HCT116 (cell line): ENCODE measurements around the gene LRIG3. TPM values are rescaled to one million over a fixed set of nuclear protein-coding genes. Genes with fewer than 3 reads are reported as not detected.

Experiments used
- ATAC-seq: fragments of 200-7000 bp; cut with Tn5 transposase; 2 replicates; pipeline ENCODE4 v1.9.1; 2020; ENCODE audit warnings: mild to moderate bottlenecking, moderate library complexity
- BruUV-seq: library from RNA; stranded (reverse); fragments of 400-500 nt; replicated peaks from 2 replicates; lab custom pipeline; 2021; lab: Mats Ljungman, UMichigan
- CTCF ChIA-PET: fragments of 300-600 bp; sonication (Branson Sonifier 250); formaldehyde crosslinking; loops from one replicate; lab custom pipeline; 2021; ENCODE audit warnings: antibody characterized with exemption; lab: Charles Lee
- POLR2A ChIA-PET: fragments of 300-600, 350-600 bp; sonication (Branson Sonifier 250); formaldehyde crosslinking; loops from one replicate; lab custom pipeline; 2021; ENCODE audit warnings: antibody characterized with exemption; lab: Charles Lee
- RAD21 ChIA-PET, 2 experiments: fragments of 300-600 bp; sonication (Branson Sonifier 250); formaldehyde crosslinking; loops; one replicate each; lab custom pipeline; 2023; ENCODE audit warnings: low total read pairs in 2 of 2; ENCODE audit not compliant: uncharacterized antibody in 2 of 2, unreplicated experiment in 2 of 2, low non-redundant PET in 1 of 2; lab: Charles Lee
- DNase-seq: peaks from one replicate; pipeline ENCODE4 v3.0.0-alpha.2; 2010; ENCODE audit warnings: low read depth, low spot score
- H2AFZ ChIP-seq: fragments of 200-600 bp; shearing (Covaris generic), sonication (generic); 2 replicates; pipeline ENCODE4 v1.6.1; 2017; ENCODE audit warnings: low read depth, mixed run types, mixed read lengths, antibody characterized with exemption, low read length; ENCODE audit not compliant: poor library complexity, severe bottlenecking
- H3K27ac ChIP-seq: 2 replicates; pipeline ENCODE4 v1.5.1; 2012; ENCODE audit warnings: low read depth, low read length
- H3K27me3 ChIP-seq: fragments of 200-600 bp; sonication (generic); 2 replicates; pipeline ENCODE4 v1.6.1; 2016; ENCODE audit warnings: mixed run types, low read length, mixed read lengths; ENCODE audit not compliant: insufficient read depth
- H3K36me3 ChIP-seq, 2 experiments: fragments of 200-500 bp in 1 of 2; fragments of 200-600 bp in 1 of 2; sonication (Bioruptor generic) in 1 of 2; sonication (generic) in 1 of 2; 2 replicates each; pipeline versions ENCODE4 v1.5.1 to v1.6.1; 2014 to 2016; ENCODE audit warnings: low read length in 2 of 2, inconsistent platforms in 1 of 2, mixed read lengths in 1 of 2, mixed run types in 1 of 2; ENCODE audit not compliant: insufficient read depth in 2 of 2, control insufficient read depth in 1 of 2
- H3K4me1 ChIP-seq, 2 experiments: fragments of 200-600 bp in 1 of 2; sonication (generic) in 1 of 2; 2 replicates each; pipeline versions ENCODE4 v1.5.1 to v1.6.1; 2012 to 2017; ENCODE audit warnings: low read length in 2 of 2, inconsistent platforms in 1 of 2, mild to moderate bottlenecking in 1 of 2, mixed read lengths in 1 of 2, mixed run types in 1 of 2, moderate library complexity in 1 of 2; ENCODE audit not compliant: insufficient read depth in 2 of 2, control insufficient read depth in 1 of 2
- H3K4me2 ChIP-seq: fragments of 200-600 bp; sonication (generic); 2 replicates; pipeline ENCODE4 v1.6.1; 2017; ENCODE audit warnings: mixed run types, low read length, mixed read lengths
- H3K4me3 ChIP-seq, 2 experiments: fragments of 200-600 bp in 1 of 2; sonication (generic) in 1 of 2; replicated peaks in 1 of 2; 2 replicates each; pipeline ENCODE4 v1.5.1; 2011 to 2016; ENCODE audit warnings: low read length in 2 of 2, control low read depth in 1 of 2, low read depth in 1 of 2, mild to moderate bottlenecking in 1 of 2, mixed read lengths in 1 of 2, mixed run types in 1 of 2
- H3K79me2 ChIP-seq: fragments of 200-600 bp; sonication (generic); 2 replicates; pipeline ENCODE4 v1.6.1; 2017; ENCODE audit warnings: mild to moderate bottlenecking, mixed run types, low read length, moderate library complexity, mixed read lengths; ENCODE audit not compliant: insufficient read depth
- H3K9ac ChIP-seq: fragments of 200-600 bp; sonication (generic); 2 replicates; pipeline ENCODE4 v1.6.1; 2016; ENCODE audit warnings: low read length, mixed read lengths
- H3K9me2 ChIP-seq: fragments of 200-600 bp; sonication (generic), shearing (Covaris generic); 2 replicates; pipeline ENCODE4 v1.6.1; 2017; ENCODE audit warnings: mixed run types, mild to moderate bottlenecking, moderate library complexity; ENCODE audit not compliant: insufficient read depth
- H3K9me3 ChIP-seq, 2 experiments: fragments of 200-500 bp in 1 of 2; fragments of 200-600 bp in 1 of 2; sonication (Bioruptor generic) in 1 of 2; sonication (generic) in 1 of 2; 2 replicates each; pipeline ENCODE4 v1.6.1; 2014 to 2017; ENCODE audit warnings: low read length in 2 of 2, mixed read lengths in 2 of 2, inconsistent platforms in 1 of 2, low read depth in 1 of 2, mild to moderate bottlenecking in 1 of 2, mixed run types in 1 of 2, moderate library complexity in 1 of 2; ENCODE audit not compliant: control insufficient read depth in 1 of 2, insufficient read depth in 1 of 2
- H4K20me1 ChIP-seq: fragments of 200-600 bp; sonication (generic), shearing (Covaris generic); 2 replicates; pipeline ENCODE4 v1.6.1; 2017; ENCODE audit warnings: mixed run types, mild to moderate bottlenecking, moderate library complexity; ENCODE audit not compliant: insufficient read depth
- CBX3 ChIP-seq: IDR thresholded peaks from 2 replicates; pipeline ENCODE4 v1.6.1; 2012; ENCODE audit warnings: low read depth
- EZH2phosphoT487 ChIP-seq: fragments of 200-600 bp; IDR thresholded peaks from 2 replicates; pipeline ENCODE4 v1.6.1; 2018; ENCODE audit warnings: antibody characterized with exemption, borderline replicate concordance
- POLR2AphosphoS5 ChIP-seq: IDR thresholded peaks from 2 replicates; pipeline ENCODE4 v1.6.1; 2011; ENCODE audit warnings: mild to moderate bottlenecking, low read depth, low read length, moderate library complexity
- RAD21 ChIP-seq: IDR thresholded peaks from 2 replicates; pipeline ENCODE4 v1.6.1; 2012; ENCODE audit warnings: low read depth, mild to moderate bottlenecking
- SIN3A ChIP-seq: IDR thresholded peaks from 2 replicates; pipeline ENCODE4 v1.6.1; 2012; ENCODE audit warnings: low read depth
- SP1 ChIP-seq: IDR thresholded peaks from 2 replicates; pipeline ENCODE4 v1.6.1; 2012; ENCODE audit warnings: low read depth
- ZBTB33 ChIP-seq: IDR thresholded peaks from 2 replicates; pipeline ENCODE4 v1.6.1; 2011; ENCODE audit warnings: mild to moderate bottlenecking, low read length, moderate library complexity; ENCODE audit not compliant: insufficient replicate concordance; ENCODE audit errors: extremely low read depth
- intact Hi-C: fragments of 100-400 bp; cut with micrococcal nuclease; formaldehyde crosslinking; loops from 2 replicates; pipeline ENCODE4 v1.10.0; 2022
- total RNA-seq: library from RNA; stranded (reverse); gene quantifications from one replicate; pipeline ENCODE4 v1.2.1, GENCODE V29; 2021; ENCODE audit not compliant: unreplicated experiment

Gene LRIG3
- total RNA-seq, 1 experiment from 2014 or later: 11.1 TPM

GRCh38 chr12:58917699-58918468 lies 2.4 kb downstream of the LRIG3 start:
- DNase-seq (no peak), ATAC-seq (no peak)
- Histone ChIP-seq H3K9me2 (no peaks in the 10 kb centered on the region), H3K4me1 (peaks cover 4 to 15% of the 10 kb centered on the region in 2 experiments; a peak in 3 of 4 replicates), H3K79me2 (peaks cover 53% of the 10 kb centered on the region), H3K27me3 (no peaks in the 10 kb centered on the region), H4K20me1 (no peaks in the 10 kb centered on the region), H3K9me3 (no peaks in the 10 kb centered on the region), H3K36me3 (no peaks in the 10 kb centered on the region), H3K27ac (no peak overlapping the region), H2AFZ (no peak overlapping the region), H3K4me3 (no peak overlapping the region), H3K4me2 (peak overlapping the region; percentile 74; the same call in 1 of the 2 replicates), H3K9ac (no peak overlapping the region)
- ChIA-PET POLR2A (no interaction called here), RAD21 (no interaction called here), CTCF (no interaction called here)
- intact Hi-C loops: no loop called here
- TF ChIP-seq CBX3 (no peak), EZH2phosphoT487 (no peak), SP1 (no peak), SIN3A (no peak), ZBTB33 (no peak), RAD21 (no peak), POLR2AphosphoS5 (no peak)
- BruUV-seq: no TSS peak
